H1 (cell line): ENCODE data around the gene GPR15LG. TPM values are rescaled to one million over a fixed set of nuclear protein-coding genes. Genes with fewer than 3 reads are reported as not detected.

Source experiments
- CTCF ChIA-PET: fragments of 300-600 bp; sonication (Branson Sonifier 250); formaldehyde crosslinking; loops from one replicate; lab custom pipeline; 2021; ENCODE audit not compliant: partially characterized antibody; lab: Charles Lee
- POLR2A ChIA-PET: fragments of 300-600 bp; sonication (Branson Sonifier 250); formaldehyde crosslinking; loops from one replicate; lab custom pipeline; 2021; ENCODE audit warnings: inconsistent platforms; ENCODE audit not compliant: partially characterized antibody; lab: Charles Lee
- DNase-seq, 2 experiments: peaks; one replicate each; pipeline versions ENCODE4 v3.0.0 to v3.0.0-alpha.2; 2010 to 2022; ENCODE audit warnings: low spot score in 2 of 2, low read depth in 1 of 2, mixed read lengths in 1 of 2
- FAIRE-seq: peaks from 2 replicates; lab custom pipeline; 2011; peaks lifted over from hg19 to GRCh38; lab: Jason Lieb, UNC
- H2AFZ ChIP-seq: 2 replicates; pipeline ENCODE4 v1.8.1; 2012; ENCODE audit warnings: low read length, inconsistent platforms
- H2AK5ac ChIP-seq: 2 replicates; pipeline ENCODE4 v1.6.1; 2013; ENCODE audit warnings: low read depth, low read length
- H2BK120ac ChIP-seq: replicated peaks from 2 replicates; pipeline ENCODE3; 2013; ENCODE audit warnings: low read depth, low read length, inconsistent platforms
- H2BK12ac ChIP-seq: 2 replicates; pipeline ENCODE4 v1.6.1; 2013; ENCODE audit warnings: low read depth, low read length
- H2BK15ac ChIP-seq: 2 replicates; pipeline ENCODE4 v1.6.1; 2013; ENCODE audit warnings: low read length
- H2BK20ac ChIP-seq: 2 replicates; pipeline ENCODE4 v1.6.1; 2013; ENCODE audit warnings: low read length
- H2BK5ac ChIP-seq: 2 replicates; pipeline ENCODE4 v1.6.1; 2013; ENCODE audit warnings: low read depth, low read length
- H3K14ac ChIP-seq: 2 replicates; pipeline ENCODE4 v1.6.1; 2013; ENCODE audit warnings: inconsistent platforms; ENCODE audit not compliant: insufficient read length
- H3K18ac ChIP-seq: 2 replicates; pipeline ENCODE4 v1.6.1; 2013; ENCODE audit warnings: low read length; ENCODE audit errors: extremely low read depth
- H3K23ac ChIP-seq: 2 replicates; pipeline ENCODE4 v1.6.1; 2013; ENCODE audit warnings: inconsistent platforms; ENCODE audit not compliant: insufficient read length
- H3K23me2 ChIP-seq: 2 replicates; pipeline ENCODE4 v1.6.1; 2013; ENCODE audit warnings: low read depth, low read length
- H3K27ac ChIP-seq: 2 replicates; pipeline ENCODE4 v1.6.1; 2011; ENCODE audit warnings: low read depth, low read length, inconsistent platforms
- H3K27me3 ChIP-seq, 4 experiments: replicated peaks in 1 of 4; 1 replicate in 1 of 4; 2 replicates in 3 of 4; pipeline versions ENCODE4 v1.6.1 to v1.8.1; 2011 to 2013; ENCODE audit warnings: low read length in 3 of 4, mild to moderate bottlenecking in 3 of 4, inconsistent platforms in 2 of 4, mixed read lengths in 2 of 4, moderate library complexity in 1 of 4; ENCODE audit not compliant: control insufficient read depth in 3 of 4, insufficient read depth in 3 of 4; ENCODE audit errors: extremely low read depth in 1 of 4
- H3K36me3 ChIP-seq, 4 experiments: 2 replicates each; pipeline versions ENCODE4 v1.6.1 to v1.8.1; 2011 to 2013; ENCODE audit warnings: mild to moderate bottlenecking in 4 of 4, low read length in 3 of 4, moderate library complexity in 2 of 4, control low read depth in 1 of 4, inconsistent platforms in 1 of 4; ENCODE audit not compliant: insufficient read depth in 4 of 4, control insufficient read depth in 2 of 4
- H3K4ac ChIP-seq: replicated peaks from 2 replicates; pipeline ENCODE3; 2013; ENCODE audit warnings: low read length, low read depth, mixed read lengths, inconsistent platforms; ENCODE audit not compliant: insufficient read length
- H3K4me1 ChIP-seq, 4 experiments: replicated peaks in 1 of 4; 1 replicate in 1 of 4; 2 replicates in 3 of 4; pipeline versions ENCODE4 v1.6.1 to v1.8.1; 2011 to 2013; ENCODE audit warnings: low read length in 3 of 4, inconsistent platforms in 2 of 4, mixed read lengths in 1 of 4; ENCODE audit not compliant: insufficient read depth in 4 of 4, control insufficient read depth in 3 of 4
- H3K4me2 ChIP-seq, 2 experiments: 2 replicates each; pipeline versions ENCODE4 v1.6.1 to v1.8.1; 2011 to 2013; ENCODE audit warnings: low read depth in 2 of 2, low read length in 2 of 2, control low read depth in 1 of 2, inconsistent platforms in 1 of 2, mild to moderate bottlenecking in 1 of 2; ENCODE audit not compliant: insufficient read depth in 1 of 2
- H3K4me3 ChIP-seq, 4 experiments: fragments of 200-600, 300-600 bp in 1 of 4; sonication (generic), shearing (Covaris generic), sonication (Bioruptor Twin) in 1 of 4; 2 replicates each; pipeline versions ENCODE4 v1.5.1 to v1.8.1; 2011 to 2016; ENCODE audit warnings: low read length in 4 of 4, low read depth in 3 of 4, control low read depth in 2 of 4, inconsistent platforms in 2 of 4, mild to moderate bottlenecking in 2 of 4, mixed read lengths in 1 of 4, moderate library complexity in 1 of 4; ENCODE audit not compliant: insufficient read depth in 2 of 4; ENCODE audit errors: extremely low read depth in 1 of 4
- H3K56ac ChIP-seq: replicated peaks from 2 replicates; pipeline ENCODE3; 2013; ENCODE audit warnings: low read depth, mild to moderate bottlenecking, mixed read lengths, low read length, inconsistent platforms; ENCODE audit not compliant: insufficient read length
- H3K79me1 ChIP-seq: 2 replicates; pipeline ENCODE4 v1.6.1; 2013; ENCODE audit warnings: low read depth, low read length, control low read depth
- H3K79me2 ChIP-seq, 2 experiments: 2 replicates each; pipeline versions ENCODE4 v1.6.1 to v1.8.1; 2012 to 2013; ENCODE audit warnings: low read length in 2 of 2, mild to moderate bottlenecking in 2 of 2, inconsistent platforms in 1 of 2; ENCODE audit not compliant: insufficient read depth in 2 of 2, control insufficient read depth in 1 of 2
- H3K9ac ChIP-seq, 4 experiments: replicated peaks in 1 of 4; 1 replicate in 1 of 4; 2 replicates in 3 of 4; pipeline versions ENCODE4 v1.6.1 to v1.8.1; 2011 to 2013; ENCODE audit warnings: low read depth in 3 of 4, low read length in 3 of 4, control low read depth in 2 of 4, mild to moderate bottlenecking in 2 of 4, moderate library complexity in 2 of 4, inconsistent platforms in 1 of 4; ENCODE audit errors: extremely low read depth in 1 of 4
- H3K9me3 ChIP-seq, 2 experiments: 2 replicates each; pipeline versions ENCODE4 v1.6.1 to v1.8.1; 2012 to 2013; ENCODE audit warnings: mild to moderate bottlenecking in 2 of 2, moderate library complexity in 2 of 2, control low read depth in 1 of 2, inconsistent platforms in 1 of 2, low read depth in 1 of 2, low read length in 1 of 2, mixed read lengths in 1 of 2; ENCODE audit not compliant: insufficient read depth in 2 of 2
- H4K20me1 ChIP-seq, 2 experiments: replicated peaks in 1 of 2; 2 replicates each; pipeline versions ENCODE3 to v1.8.1; 2011 to 2013; ENCODE audit warnings: inconsistent platforms in 2 of 2, low read length in 2 of 2, mild to moderate bottlenecking in 1 of 2; ENCODE audit not compliant: insufficient read depth in 2 of 2, control insufficient read depth in 1 of 2
- H4K5ac ChIP-seq: 2 replicates; pipeline ENCODE4 v1.6.1; 2013; ENCODE audit warnings: low read length, low read depth, mixed read lengths, inconsistent platforms; ENCODE audit not compliant: insufficient read length
- H4K8ac ChIP-seq: 2 replicates; pipeline ENCODE4 v1.8.0; 2013; ENCODE audit warnings: mild to moderate bottlenecking, moderate library complexity, low read length, inconsistent platforms; ENCODE audit not compliant: insufficient read depth; ENCODE audit errors: extremely low read depth
- H4K91ac ChIP-seq: replicated peaks from 2 replicates; pipeline ENCODE3; 2013; ENCODE audit warnings: low read length, mixed read lengths, inconsistent platforms; ENCODE audit not compliant: insufficient read length
- BACH1 ChIP-seq: IDR thresholded peaks from 2 replicates; pipeline ENCODE4 v1.6.1; 2012; ENCODE audit warnings: low read length, improper control_type of control experiment
- CBX5 ChIP-seq: fragments of 300-800, 300-1000 bp; sonication (generic); IDR thresholded peaks from 2 replicates; pipeline ENCODE4 v1.7.1; 2016; ENCODE audit warnings: antibody characterized with exemption, low read length, low read depth
- CHD1 ChIP-seq: IDR thresholded peaks from 2 replicates; pipeline ENCODE4 v1.6.1; 2012; ENCODE audit warnings: low read depth, low read length, improper control_type of control experiment
- EGR1 ChIP-seq: IDR thresholded peaks from 2 replicates; pipeline ENCODE4 v1.6.1; 2011; ENCODE audit warnings: low read depth, low read length, borderline replicate concordance
- EZH2 ChIP-seq: fragments of 200-600 bp; sonication (generic); IDR thresholded peaks from 2 replicates; pipeline ENCODE4 v1.7.1; 2012; ENCODE audit warnings: low read depth, mild to moderate bottlenecking, moderate library complexity, low read length, inconsistent platforms; ENCODE audit not compliant: severe bottlenecking
- HDAC2 ChIP-seq, 2 experiments: fragments of 300-600 bp in 1 of 2; sonication (generic) in 1 of 2; IDR thresholded peaks; 2 replicates each; pipeline ENCODE4 v1.6.1; 2011 to 2012; ENCODE audit warnings: low read depth in 2 of 2, low read length in 2 of 2, mild to moderate bottlenecking in 2 of 2, moderate library complexity in 2 of 2, borderline replicate concordance in 1 of 2, inconsistent platforms in 1 of 2
- MAFK ChIP-seq: IDR thresholded peaks from 2 replicates; pipeline ENCODE4 v1.6.1; 2012; ENCODE audit warnings: low read depth, mild to moderate bottlenecking, improper control_type of control experiment, low read length
- SIX5 ChIP-seq: IDR thresholded peaks from 2 replicates; pipeline ENCODE4 v1.6.1; 2011; ENCODE audit warnings: mild to moderate bottlenecking, low read depth, low read length
- WGBS, 2 experiments: shearing (Covaris generic) in 1 of 2; methylation state at CpG; one replicate each; pipeline versions ENCODE4 v1.1.6 to v1.1.7; 2013 to 2015; ENCODE audit warnings: low lambda C conversion rate in 2 of 2, mixed read lengths in 2 of 2, inconsistent platforms in 1 of 2, low coverage in 1 of 2, missing lambda C conversion rate in 1 of 2; ENCODE audit not compliant: insufficient replicate concordance in 2 of 2, insufficient coverage in 1 of 2, insufficient read length in 1 of 2; ENCODE audit errors: extremely low coverage in 1 of 2, missing lambda C conversion rate in 1 of 2; 5-methylcytosine and 5-hydroxymethylcytosine counted together
- polyA plus RNA-seq, 7 experiments: library from polyadenylated mRNA; depleted of rRNA in 3 of 7; stranded (reverse) in 5 of 7; unstranded in 2 of 7; fragments of >200 nt in 5 of 7; fragments of 200-250 nt in 2 of 7; gene quantifications; 1 replicate in 5 of 7; 2 replicates in 1 of 7; 4 replicates in 1 of 7; pipeline versions ENCODE4 v1.2.1 to v1.2.3, GENCODE V29; 2011 to 2013; ENCODE audit warnings: missing spikeins in 2 of 7, mixed read lengths in 2 of 7
- total RNA-seq: library from RNA; stranded (reverse); fragmentation: NEBNext Ultra II Directional; extraction: Animal tissue kit (Norgen Biotek cat#: 25700); gene quantifications from 2 replicates; pipeline ENCODE4 v1.2.1, GENCODE V29; 2021
- TF ChIP-seq, protein P1 (sequence below): IDR thresholded peaks from 2 replicates; pipeline ENCODE4 v1.6.1; 2012; ENCODE audit warnings: low read length, inconsistent platforms

Gene GPR15LG
- total and polyA plus RNA-seq, 2 of the 8 experiments (the other 6 are each of a cell fraction or from before 2014, with no cell fraction given) = not detected

GRCh38 chr10:84163996-84164395, 9.6 kb upstream of the GPR15LG start:
- FAIRE-seq (no peak), DNase-seq (no peak)
- Histone ChIP-seq H3K23ac (no peak overlapping the region), H3K18ac (peak overlapping the region; percentile 39; the same call in 1 of the 2 replicates), H3K23me2 (no peaks in the 10 kb centered on the region), H3K4me1 (peaks cover 11 to 39% (median 29%) of the 10 kb centered on the region in 4 experiments), H3K56ac (no peak overlapping the region), H4K8ac (no peak overlapping the region), H2BK120ac (no peak overlapping the region), H3K27ac (no peak overlapping the region), H2AK5ac (peak overlapping the region; percentile 53; the same call in 1 of the 2 replicates), H3K9ac (no peak overlapping the region), H2BK20ac (0 out of 2 replicates have a peak overlapping the region, but pooled peaks have one; percentile 61), H3K4me3 (peak overlapping the region in 1 of 4 experiments; percentile 1; a peak in 1 of 8 replicates), H4K20me1 (no peaks in the 10 kb centered on the region), H2BK12ac (0 out of 2 replicates have a peak overlapping the region, but pooled peaks have one; percentile 11), H2BK15ac (no peak overlapping the region), H3K14ac (no peak overlapping the region), H3K4ac (no peak overlapping the region), H4K5ac (no peak overlapping the region), H3K4me2 (peak overlapping the region in 1 of 2 experiments; percentile 5; a peak in 2 of 4 replicates), H4K91ac (no peak overlapping the region), H3K9me3 (no peaks in the 10 kb centered on the region), H2AFZ (no peak overlapping the region), H3K27me3 (no peaks in the 10 kb centered on the region), H2BK5ac (no peak overlapping the region; the same call in 1 of the 2 replicates), H3K79me2 (no peaks in the 10 kb centered on the region), H3K79me1 (no peaks in the 10 kb centered on the region), H3K36me3 (no peaks in the 10 kb centered on the region)
- CTCF ChIA-PET = interaction anchor here (1.0 to 10.9 kb wide), 5 partner anchors 16 to 375 kb away, joined by 3 to 95 read pairs (median 6); no protein-coding TSS in a partner anchor
- POLR2A ChIA-PET = interaction anchor here (0.7 to 3.8 kb wide), 3 partner anchors 10 to 1084 kb away, joined by 3 to 15 read pairs (median 3); partner anchors contain the start of gene GHITM
- WGBS, 2 experiments = 79% methylated on average over 2 of the region's 2 CpGs; no CpG with 5 or more reads in 1 of the 2 experiments
- no peak for TF ChIP-seq BACH1
- no peak for TF ChIP-seq MAFK
- no peak for TF ChIP-seq EGR1
- TF ChIP-seq HDAC2 (IDR thresholded peaks at IDR 0.05; ENCODE audit: borderline replicate concordance in 1 of 2, low read depth in 2 of 2, low read length in 2 of 2) = no peak
- TF ChIP-seq, protein P1, sequence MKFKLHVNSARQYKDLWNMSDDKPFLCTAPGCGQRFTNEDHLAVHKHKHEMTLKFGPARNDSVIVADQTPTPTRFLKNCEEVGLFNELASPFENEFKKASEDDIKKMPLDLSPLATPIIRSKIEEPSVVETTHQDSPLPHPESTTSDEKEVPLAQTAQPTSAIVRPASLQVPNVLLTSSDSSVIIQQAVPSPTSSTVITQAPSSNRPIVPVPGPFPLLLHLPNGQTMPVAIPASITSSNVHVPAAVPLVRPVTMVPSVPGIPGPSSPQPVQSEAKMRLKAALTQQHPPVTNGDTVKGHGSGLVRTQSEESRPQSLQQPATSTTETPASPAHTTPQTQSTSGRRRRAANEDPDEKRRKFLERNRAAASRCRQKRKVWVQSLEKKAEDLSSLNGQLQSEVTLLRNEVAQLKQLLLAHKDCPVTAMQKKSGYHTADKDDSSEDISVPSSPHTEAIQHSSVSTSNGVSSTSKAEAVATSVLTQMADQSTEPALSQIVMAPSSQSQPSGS = no peak
- TF ChIP-seq CBX5 = no peak
- TF ChIP-seq CHD1 = no peak
- TF ChIP-seq EZH2 = no peak
- no peak for TF ChIP-seq SIX5
